Measurements from ENCODE around the gene JAML. TPM values are rescaled to one million over a fixed set of nuclear protein-coding genes. Genes with fewer than 3 reads are reported as not detected.

JAML gene
- total and polyA plus RNA-seq, 2 of the 13 experiments (the other 11 are each of a cell fraction or from before 2014, with no cell fraction given): 2.0 to 3.3 TPM

- TF ChIP-seq SOX6 (IDR thresholded peaks at IDR 0.05) (no peak), SOX6 (CRISPR knock-in tag; IDR thresholded peaks at IDR 0.05) (peak; percentile 94), CBFB (CRISPR knock-in tag; IDR thresholded peaks at IDR 0.05) (no peak; the same call in 1 of the 2 replicates), ZFP36L2 (CRISPR knock-in tag; IDR thresholded peaks at IDR 0.05) (no peak), IKZF1 (IDR thresholded peaks at IDR 0.05) (no peak), MEIS2 (CRISPR knock-in tag; IDR thresholded peaks at IDR 0.05) (peak; percentile 62; the same call in 1 of the 2 replicates), ZNF597 (CRISPR knock-in tag; IDR thresholded peaks at IDR 0.05) (no peak), ATM (IDR thresholded peaks at IDR 0.05; ENCODE audit: borderline replicate concordance) (no peak), REPIN1 (CRISPR knock-in tag; IDR thresholded peaks at IDR 0.05; ENCODE audit: borderline replicate concordance, low read depth) (peak; percentile 91), TERF1 (CRISPR knock-in tag; IDR thresholded peaks at IDR 0.05) (no peak), FOXM1 (CRISPR knock-in tag; IDR thresholded peaks at IDR 0.05) (no peak), ZNF512 (CRISPR knock-in tag; IDR thresholded peaks at IDR 0.05) (no peak), ZFP36 (IDR thresholded peaks at IDR 0.05; ENCODE audit: borderline replicate concordance, low read depth, low read length, partially characterized antibody) (no peak), BCL3 (CRISPR knock-in tag; IDR thresholded peaks at IDR 0.05) (no peak), TCF7 (IDR thresholded peaks at IDR 0.05; ENCODE audit: low read depth) (peak; percentile 88), TFE3 (CRISPR knock-in tag; IDR thresholded peaks at IDR 0.05) (peak; percentile 99), SPEN (CRISPR knock-in tag; IDR thresholded peaks at IDR 0.05; ENCODE audit: low read depth) (peak; percentile 74), ZNF816 (CRISPR knock-in tag; IDR thresholded peaks at IDR 0.05; ENCODE audit: borderline replicate concordance) (no peak), MXD3 (CRISPR knock-in tag; IDR thresholded peaks at IDR 0.05) (no peak), GPN1 (CRISPR knock-in tag; IDR thresholded peaks at IDR 0.05; ENCODE audit: borderline replicate concordance) (no peak), ZSCAN29 (CRISPR knock-in tag; conservative IDR thresholded peaks at IDR 0.05) (no peak), ZNF558 (CRISPR knock-in tag; IDR thresholded peaks at IDR 0.05; ENCODE audit: borderline replicate concordance) (no peak), ZBTB38 (CRISPR knock-in tag; IDR thresholded peaks at IDR 0.05) (peak; percentile 71), RARA (CRISPR knock-in tag; IDR thresholded peaks at IDR 0.05) (peak; percentile 59)
These were observed 29.8 kb downstream of the JAML start (continued) for GRCh38 chr11:118194835-118195627.
